ENCODE measurements around the gene ITGA5. TPM values are rescaled to one million over a fixed set of nuclear protein-coding genes. Genes with fewer than 3 reads are reported as not detected.

ITGA5 gene
- total and polyA plus RNA-seq, 2 of the 13 experiments (the other 11 are each of a cell fraction or from before 2014, with no cell fraction given) = 0.20 to 0.40 TPM

GRCh38 chr12:54404061-54405004, 14.7 kb downstream of the ITGA5 start:
- no peak overlapping the region for H3K27ac ChIP-seq (ENCODE audit: extremely low read length, insufficient read depth, low read length)
- intact Hi-C loops (cut with micrococcal nuclease; ENCODE audit: unreplicated experiment) (no loop called here), in situ Hi-C loops (cut with HindIII; ENCODE audit: extremely low pct_ligation_motif_present, low pct_unique_long_range_greater_than_20kb) (loop anchor here (5.0 kb wide), 1 partner anchor 33 kb away; no protein-coding TSS in a partner anchor)
- CTCF ChIA-PET (ENCODE audit: low intra/inter-chr PET ratio, low total read pairs) = interaction anchor here (1.4 kb wide), 1 partner anchor 10 kb away, joined by 3 read pairs; no protein-coding TSS in a partner anchor
- peak; percentile 40 for DNase-seq (ENCODE audit: low spot score)
- H2AFZ ChIP-seq (ENCODE audit: low read length) = no peak overlapping the region
- FAIRE-seq = peak; percentile 43
- TF ChIP-seq XRCC5 (optimal IDR thresholded peaks at IDR 0.05; ENCODE audit: low read length) (peak; percentile 51), AKAP8 (CRISPR knock-in tag; IDR thresholded peaks at IDR 0.05) (no peak), CTCF (CRISPR knock-in tag; IDR thresholded peaks at IDR 0.05) (peak; percentile 67), TEAD3 (CRISPR knock-in tag; optimal IDR thresholded peaks at IDR 0.05; ENCODE audit: borderline replicate concordance) (peak; percentile 17), SMC3 (IDR thresholded peaks at IDR 0.05; ENCODE audit: low read length) (peak; percentile 17; the same call in 1 of the 2 replicates), SOX6 (IDR thresholded peaks at IDR 0.05) (no peak), SOX6 (CRISPR knock-in tag; IDR thresholded peaks at IDR 0.05) (no peak)
- H3K36me3 ChIP-seq (replicated peaks in 1 of 2; ENCODE audit: control insufficient read depth in 1 of 2, insufficient read depth in 2 of 2, low read length in 2 of 2) = no peaks in the 10 kb centered on the region
- H3K9me3 ChIP-seq (ENCODE audit: low read length) = no peaks in the 10 kb centered on the region
- no peaks in the 10 kb centered on the region for H3K79me2 ChIP-seq (ENCODE audit: insufficient read depth, low read length)
- no peak overlapping the region for H3K4me2 ChIP-seq (ENCODE audit: low read depth, low read length)
- WGBS (ENCODE audit: low lambda C conversion rate) = 34% methylated on average over 10 of the region's 11 CpGs
- peaks cover 0 to 3% of the 10 kb centered on the region in 2 experiments; a peak in 2 of 5 replicates for H3K27me3 ChIP-seq (ENCODE audit: control insufficient read depth in 1 of 2, insufficient read depth in 2 of 2, low read length in 2 of 2)
- no peak overlapping the region for H3K9ac ChIP-seq (ENCODE audit: insufficient read depth, low read depth, low read length)
- BruUV-seq (replicated peaks) = no TSS peak
- POLR2A ChIA-PET = no interaction called here
- H3K4me3 ChIP-seq (replicated peaks in 1 of 3; ENCODE audit: insufficient read depth in 1 of 3, low read depth in 2 of 3, low read length in 3 of 3) = no peak overlapping the region
- no peaks in the 10 kb centered on the region for H3K4me1 ChIP-seq (ENCODE audit: insufficient read depth, low read length)
- peak; percentile 69 for ATAC-seq
- no peaks in the 10 kb centered on the region for H4K20me1 ChIP-seq (ENCODE audit: insufficient read depth, low read length)
